PC-9 (cell line): ENCODE data around the gene ADGRA1. TPM values are rescaled to one million over a fixed set of nuclear protein-coding genes. Genes with fewer than 3 reads are reported as not detected.

Source experiments
- BruUV-seq: library from RNA; stranded (reverse); fragments of 400-500 nt; replicated peaks from 2 replicates; lab custom pipeline; 2021; lab: Mats Ljungman, UMichigan
- CTCF ChIA-PET: fragments of 300-600 bp; sonication (Branson Sonifier 250); formaldehyde crosslinking; loops from one replicate; lab custom pipeline; 2022; ENCODE audit warnings: antibody characterized with exemption; lab: Charles Lee
- POLR2A ChIA-PET: fragments of 300-600 bp; sonication (Branson Sonifier 250); formaldehyde crosslinking; loops from one replicate; lab custom pipeline; 2022; ENCODE audit warnings: antibody characterized with exemption; ENCODE audit not compliant: unreplicated experiment; lab: Charles Lee
- DNase-seq, 2 experiments: peaks; one replicate each; pipeline versions ENCODE4 v3.0.0 to v3.0.0-alpha.2; 2015 to 2022; ENCODE audit warnings: mixed read lengths in 1 of 2
- H2AFZ ChIP-seq: fragments of 200-600 bp; sonication (generic); 2 replicates; pipeline ENCODE4 v1.8.1; 2017; ENCODE audit warnings: antibody characterized with exemption
- H3F3A ChIP-seq: fragments of 200-600 bp; sonication (generic); 2 replicates; pipeline ENCODE4 v1.8.1; 2017; ENCODE audit warnings: antibody characterized with exemption, mild to moderate bottlenecking, low read depth; ENCODE audit not compliant: insufficient read depth
- H3K27ac ChIP-seq: fragments of 200-600 bp; sonication (generic); 2 replicates; pipeline ENCODE4 v1.6.1; 2016; ENCODE audit warnings: mixed run types
- H3K27me3 ChIP-seq: fragments of 200-600 bp; sonication (generic); 2 replicates; pipeline ENCODE4 v1.6.1; 2016; ENCODE audit warnings: low read depth, mixed run types; ENCODE audit not compliant: insufficient read depth
- H3K36me3 ChIP-seq: fragments of 200-600 bp; sonication (generic); 2 replicates; pipeline ENCODE4 v1.6.1; 2016; ENCODE audit warnings: low read depth, mixed run types
- H3K4me1 ChIP-seq: fragments of 200-600 bp; sonication (generic); replicated peaks from 2 replicates; pipeline ENCODE4 v1.6.1; 2016; ENCODE audit warnings: mixed run types; ENCODE audit not compliant: insufficient read depth
- H3K4me2 ChIP-seq: fragments of 200-600 bp; sonication (generic); 2 replicates; pipeline ENCODE4 v1.6.1; 2017; ENCODE audit warnings: mixed run types
- H3K4me3 ChIP-seq: fragments of 200-600 bp; sonication (generic); 2 replicates; pipeline ENCODE4 v1.6.1; 2016; ENCODE audit warnings: mixed run types
- H3K79me2 ChIP-seq: fragments of 200-600 bp; sonication (generic); 2 replicates; pipeline ENCODE4 v1.6.1; 2017; ENCODE audit warnings: low read depth, mixed run types
- H3K9me2 ChIP-seq: fragments of 200-600 bp; sonication (generic); 2 replicates; pipeline ENCODE4 v1.8.1; 2017; ENCODE audit warnings: mild to moderate bottlenecking; ENCODE audit not compliant: insufficient read depth
- H3K9me3 ChIP-seq: fragments of 200-600 bp; sonication (generic); 2 replicates; pipeline ENCODE4 v1.8.1; 2016; ENCODE audit warnings: low read depth; ENCODE audit not compliant: insufficient read depth
- H4K20me1 ChIP-seq: fragments of 200-600 bp; sonication (generic); 2 replicates; pipeline ENCODE4 v1.8.1; 2017; ENCODE audit not compliant: insufficient read depth
- EZH2 ChIP-seq: fragments of 200-600 bp; sonication (generic); IDR thresholded peaks from 2 replicates; pipeline ENCODE4 v1.8.0; 2017; ENCODE audit warnings: antibody characterized with exemption, low read depth
- intact Hi-C: fragments of 100-400 bp; cut with micrococcal nuclease; formaldehyde crosslinking; loops from one replicate; pipeline ENCODE4 v1.10.0; 2022; ENCODE audit not compliant: unreplicated experiment
- total RNA-seq: library from RNA; stranded (reverse); gene quantifications from 2 replicates; pipeline ENCODE4 v1.2.3, GENCODE V29; 2021
- TF ChIP-seq, protein P1 (sequence below): fragments of 200-600 bp; sonication (generic); conservative IDR thresholded peaks from 2 replicates; pipeline ENCODE4 v1.6.1; 2017; ENCODE audit warnings: mixed run types, antibody characterized with exemption, mild to moderate bottlenecking, moderate library complexity

Gene ADGRA1
- total RNA-seq, 1 experiment from 2014 or later: not detected

DNA sequence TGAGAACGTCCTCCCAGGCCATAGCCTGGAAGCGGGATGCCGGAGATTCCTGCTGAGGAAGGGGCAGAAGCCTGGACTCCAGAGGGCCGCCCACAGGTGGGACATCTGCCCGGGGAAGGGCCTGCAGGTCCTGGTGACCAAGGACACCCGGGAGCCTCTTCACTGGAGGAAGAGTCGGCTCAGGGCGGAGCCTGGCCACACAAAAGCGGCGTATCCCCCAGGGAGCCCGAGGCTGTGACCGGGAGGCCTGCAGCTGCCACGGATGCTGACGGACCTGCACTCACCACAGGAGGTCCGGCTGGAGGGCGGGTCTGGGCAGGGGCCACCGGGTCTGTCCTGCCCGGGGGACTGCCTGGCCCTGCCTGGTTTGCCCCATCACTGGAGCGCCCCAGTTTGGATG, 15.5 kb upstream of the ADGRA1 start:
- Histone ChIP-seq H2AFZ (no peak overlapping the region), H3K9me3 (no peaks in the 10 kb centered on the region), H3K36me3 (no peaks in the 10 kb centered on the region), H4K20me1 (no peaks in the 10 kb centered on the region), H3K27me3 (peaks cover 55% of the 10 kb centered on the region), H3K4me3 (no peak overlapping the region), H3K9me2 (no peaks in the 10 kb centered on the region), H3K4me1 (no peaks in the 10 kb centered on the region), H3K79me2 (no peaks in the 10 kb centered on the region), H3F3A (no peaks in the 10 kb centered on the region), H3K4me2 (no peak overlapping the region), H3K27ac (no peak overlapping the region)
- no peak for DNase-seq
- TF ChIP-seq, protein P1, sequence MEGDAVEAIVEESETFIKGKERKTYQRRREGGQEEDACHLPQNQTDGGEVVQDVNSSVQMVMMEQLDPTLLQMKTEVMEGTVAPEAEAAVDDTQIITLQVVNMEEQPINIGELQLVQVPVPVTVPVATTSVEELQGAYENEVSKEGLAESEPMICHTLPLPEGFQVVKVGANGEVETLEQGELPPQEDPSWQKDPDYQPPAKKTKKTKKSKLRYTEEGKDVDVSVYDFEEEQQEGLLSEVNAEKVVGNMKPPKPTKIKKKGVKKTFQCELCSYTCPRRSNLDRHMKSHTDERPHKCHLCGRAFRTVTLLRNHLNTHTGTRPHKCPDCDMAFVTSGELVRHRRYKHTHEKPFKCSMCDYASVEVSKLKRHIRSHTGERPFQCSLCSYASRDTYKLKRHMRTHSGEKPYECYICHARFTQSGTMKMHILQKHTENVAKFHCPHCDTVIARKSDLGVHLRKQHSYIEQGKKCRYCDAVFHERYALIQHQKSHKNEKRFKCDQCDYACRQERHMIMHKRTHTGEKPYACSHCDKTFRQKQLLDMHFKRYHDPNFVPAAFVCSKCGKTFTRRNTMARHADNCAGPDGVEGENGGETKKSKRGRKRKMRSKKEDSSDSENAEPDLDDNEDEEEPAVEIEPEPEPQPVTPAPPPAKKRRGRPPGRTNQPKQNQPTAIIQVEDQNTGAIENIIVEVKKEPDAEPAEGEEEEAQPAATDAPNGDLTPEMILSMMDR: no peak
- no peak for TF ChIP-seq EZH2
- CTCF ChIA-PET: no interaction called here
- no TSS peak for BruUV-seq
- POLR2A ChIA-PET: no interaction called here
- intact Hi-C loops: no loop called here

DNA sequence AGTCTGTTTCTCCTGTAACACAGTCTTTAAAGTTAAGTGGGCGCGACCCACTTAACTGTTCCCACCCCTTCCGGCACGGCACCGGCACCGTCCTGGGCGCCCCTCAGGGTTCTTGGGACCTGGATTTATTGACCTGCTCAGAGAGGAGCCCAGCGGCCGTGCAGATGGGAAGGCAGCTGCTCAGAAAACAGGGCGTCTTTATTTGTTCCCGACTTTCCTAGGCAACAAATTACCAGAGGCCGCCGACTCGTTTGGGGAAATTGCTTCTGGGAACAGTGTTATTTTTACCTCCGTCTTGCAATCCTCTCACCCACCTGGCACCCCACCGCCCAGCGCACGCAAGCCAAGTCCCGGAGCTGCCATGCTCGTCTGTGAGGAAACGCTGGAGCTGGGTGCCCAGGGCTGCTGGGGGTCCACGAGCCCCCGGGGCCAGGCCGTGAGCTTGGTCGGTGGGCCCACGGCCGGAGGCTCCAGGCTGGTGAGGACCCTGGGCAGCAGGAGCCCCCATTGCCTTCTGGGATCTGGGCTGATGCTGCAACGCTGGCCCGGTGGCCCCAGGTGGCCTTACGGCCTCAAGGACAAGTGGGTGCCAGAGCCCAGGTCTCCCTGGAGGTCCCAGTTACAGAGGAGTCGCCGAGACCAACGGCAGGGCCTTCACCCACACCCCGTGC, 14.9 kb upstream of the ADGRA1 start:
- Histone ChIP-seq H3K9me2 (no peaks in the 10 kb centered on the region), H4K20me1 (no peaks in the 10 kb centered on the region), H3K4me1 (no peaks in the 10 kb centered on the region), H3F3A (no peaks in the 10 kb centered on the region), H2AFZ (no peak overlapping the region), H3K27ac (no peak overlapping the region), H3K4me3 (no peak overlapping the region), H3K27me3 (peaks cover 55% of the 10 kb centered on the region), H3K4me2 (no peak overlapping the region), H3K79me2 (no peaks in the 10 kb centered on the region), H3K9me3 (no peaks in the 10 kb centered on the region), H3K36me3 (no peaks in the 10 kb centered on the region)
- ChIA-PET CTCF (no interaction called here), POLR2A (no interaction called here)
- DNase-seq: no peak
- TF ChIP-seq, protein P1: no peak
- no peak for TF ChIP-seq EZH2
- intact Hi-C loops: no loop called here
- no TSS peak for BruUV-seq

DNA sequence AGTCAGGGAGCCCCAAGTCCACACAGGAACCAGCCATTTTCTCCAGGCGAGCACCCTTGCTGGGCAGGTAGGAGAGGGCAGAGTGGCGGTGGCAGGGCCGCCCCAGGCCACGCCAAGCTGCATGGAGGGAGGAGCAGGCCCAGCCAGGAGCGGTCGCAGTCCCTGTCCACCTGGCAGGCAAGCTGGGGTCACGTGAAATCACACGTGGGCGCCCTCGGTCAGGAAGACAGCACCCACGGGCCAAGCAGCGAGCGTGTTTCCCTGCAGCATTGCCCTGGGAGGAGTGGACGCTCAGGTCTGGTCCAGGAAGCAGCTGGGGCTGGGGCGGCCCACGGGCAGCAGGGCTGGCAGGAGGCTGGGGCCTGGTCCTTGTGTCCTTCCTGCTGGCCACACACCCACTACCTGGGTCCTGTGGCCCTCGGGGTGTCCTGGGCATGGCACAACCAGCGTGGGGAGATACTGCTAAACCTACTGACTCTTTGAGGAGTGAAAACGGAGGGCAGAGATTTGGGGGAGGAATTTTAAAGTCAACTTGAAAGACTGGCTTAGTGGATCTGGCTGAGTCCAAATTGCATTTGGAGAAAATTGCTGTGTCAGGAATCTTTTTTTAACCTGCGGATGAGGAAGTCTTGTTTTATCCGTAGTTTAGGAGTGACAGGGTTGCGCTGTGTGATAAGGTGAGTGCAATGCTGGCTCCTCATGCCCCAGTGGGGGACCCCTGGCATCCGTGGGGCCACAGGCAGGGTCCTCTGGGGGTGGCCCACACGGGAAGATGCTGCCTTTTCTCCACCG, 12.2 kb upstream of the ADGRA1 start:
- Histone ChIP-seq H3K36me3 (no peaks in the 10 kb centered on the region), H3K4me3 (no peak overlapping the region), H3K9me3 (no peaks in the 10 kb centered on the region), H3K27ac (no peak overlapping the region), H3F3A (no peaks in the 10 kb centered on the region), H3K27me3 (peaks cover 39% of the 10 kb centered on the region), H2AFZ (no peak overlapping the region), H3K4me2 (no peak overlapping the region), H4K20me1 (no peaks in the 10 kb centered on the region), H3K9me2 (no peaks in the 10 kb centered on the region), H3K79me2 (no peaks in the 10 kb centered on the region), H3K4me1 (no peaks in the 10 kb centered on the region)
- POLR2A ChIA-PET: no interaction called here
- intact Hi-C loops: no loop called here
- no peak for TF ChIP-seq EZH2
- TF ChIP-seq, protein P1: no peak
- no peak for DNase-seq
- BruUV-seq: no TSS peak
- CTCF ChIA-PET: no interaction called here
